ENCODE results near the gene CADPS.

DNA sequence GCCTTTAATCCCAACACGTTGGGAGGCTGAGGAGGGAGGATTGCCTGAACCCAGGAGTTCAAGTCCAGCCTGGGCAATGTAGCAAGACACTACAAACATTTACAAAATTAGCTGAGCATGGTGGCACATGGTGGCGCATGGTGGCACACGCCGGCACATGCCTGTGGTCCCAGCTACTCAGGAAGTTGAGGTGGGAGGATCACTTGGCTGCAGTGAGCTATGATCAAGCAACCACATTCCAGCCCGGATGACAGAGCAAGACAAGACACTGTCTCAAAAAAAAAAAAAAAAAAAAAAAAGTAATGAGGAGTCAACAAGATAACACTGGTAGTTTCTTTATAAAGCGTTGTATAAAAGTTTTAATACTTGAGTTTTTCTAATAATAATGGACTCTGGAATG is 511.9 kb downstream of the CADPS start:
- TF ChIP-seq EZH2 (IDR thresholded peaks at IDR 0.05; ENCODE audit: low read length) (no peak), CTCF (optimal IDR thresholded peaks at IDR 0.05 in 1 of 3, IDR thresholded peaks at IDR 0.05 in 1 of 3, conservative IDR thresholded peaks at IDR 0.05 in 1 of 3; ENCODE audit: extremely low read depth in 1 of 3, insufficient read depth in 2 of 3, low read length in 3 of 3) (no peak)
